Body of pancreas (tissue), 4 donors: ENCODE results near the gene ENAH.

Experiments used
- POLR2A ChIP-seq, 3 donors: fragments of 450-650 bp; IDR thresholded peaks; one replicate each; pipeline ENCODE4 v1.6.1; 2016; ENCODE audit warnings: antibody characterized with exemption in 3 of 3, mild to moderate bottlenecking in 2 of 3
- TF ChIP-seq, protein P1 (sequence below), 7 experiments: fragments of 450-650 bp in 4 of 7; fragments of 200-600 bp in 3 of 7; sonication (generic) in 3 of 7; IDR thresholded peaks; one replicate each; pipeline ENCODE4 v1.5.1; 2016 to 2019; ENCODE audit warnings: antibody characterized with exemption in 7 of 7

DNA sequence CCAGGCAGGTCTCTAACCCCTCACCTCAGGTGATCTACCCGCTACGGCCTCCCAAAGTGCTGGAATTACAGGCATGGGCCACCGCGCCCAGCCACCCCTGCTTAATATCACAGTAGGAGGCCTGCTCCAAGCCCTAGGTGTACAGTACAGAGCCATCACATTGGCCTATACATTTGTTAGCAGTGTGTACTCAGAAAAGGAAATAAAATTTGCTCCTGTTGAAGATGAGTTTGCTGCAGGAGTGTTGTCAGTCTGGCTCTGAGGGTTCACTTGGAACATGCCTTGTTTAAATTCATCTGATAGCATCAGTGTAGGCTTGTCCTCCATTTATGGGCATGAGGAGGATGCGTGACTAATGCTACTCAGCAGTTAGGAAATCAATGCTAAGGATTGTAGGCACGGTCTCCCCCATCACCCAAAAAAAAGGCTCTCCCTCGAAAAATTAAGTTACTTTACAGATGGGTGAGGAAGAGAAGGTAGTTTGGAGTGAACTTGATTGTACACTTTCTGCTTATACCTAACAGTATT, 4.6 kb upstream of the ENAH start:
- TF ChIP-seq, protein P1, sequence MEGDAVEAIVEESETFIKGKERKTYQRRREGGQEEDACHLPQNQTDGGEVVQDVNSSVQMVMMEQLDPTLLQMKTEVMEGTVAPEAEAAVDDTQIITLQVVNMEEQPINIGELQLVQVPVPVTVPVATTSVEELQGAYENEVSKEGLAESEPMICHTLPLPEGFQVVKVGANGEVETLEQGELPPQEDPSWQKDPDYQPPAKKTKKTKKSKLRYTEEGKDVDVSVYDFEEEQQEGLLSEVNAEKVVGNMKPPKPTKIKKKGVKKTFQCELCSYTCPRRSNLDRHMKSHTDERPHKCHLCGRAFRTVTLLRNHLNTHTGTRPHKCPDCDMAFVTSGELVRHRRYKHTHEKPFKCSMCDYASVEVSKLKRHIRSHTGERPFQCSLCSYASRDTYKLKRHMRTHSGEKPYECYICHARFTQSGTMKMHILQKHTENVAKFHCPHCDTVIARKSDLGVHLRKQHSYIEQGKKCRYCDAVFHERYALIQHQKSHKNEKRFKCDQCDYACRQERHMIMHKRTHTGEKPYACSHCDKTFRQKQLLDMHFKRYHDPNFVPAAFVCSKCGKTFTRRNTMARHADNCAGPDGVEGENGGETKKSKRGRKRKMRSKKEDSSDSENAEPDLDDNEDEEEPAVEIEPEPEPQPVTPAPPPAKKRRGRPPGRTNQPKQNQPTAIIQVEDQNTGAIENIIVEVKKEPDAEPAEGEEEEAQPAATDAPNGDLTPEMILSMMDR (IDR thresholded peaks at IDR 0.05) = no peak
- no peak for TF ChIP-seq POLR2A (IDR thresholded peaks at IDR 0.05)
